Adrenal gland (tissue), 5 donors: ENCODE measurements around the gene PPM1D.

ENCODE experiments used
- POLR2A ChIP-seq, 2 donors: fragments of 450-650 bp; IDR thresholded peaks; one replicate each; pipeline ENCODE4 v1.6.1; 2017; ENCODE audit warnings: antibody characterized with exemption in 2 of 2, mild to moderate bottlenecking in 2 of 2, moderate library complexity in 1 of 2
- TF ChIP-seq, protein P1 (sequence below), 6 experiments: fragments of 450-650 bp in 4 of 6; fragments of 200-600 bp in 2 of 6; sonication (generic) in 1 of 6; IDR thresholded peaks; 1 replicate in 5 of 6; 2 replicates in 1 of 6; pipeline versions ENCODE4 v1.5.1 to v1.8.0; 2016 to 2021; ENCODE audit warnings: antibody characterized with exemption in 6 of 6, mild to moderate bottlenecking in 2 of 6, moderate library complexity in 1 of 6
- donor health status: DM: no; HTN: no; CAD: no.

DNA sequence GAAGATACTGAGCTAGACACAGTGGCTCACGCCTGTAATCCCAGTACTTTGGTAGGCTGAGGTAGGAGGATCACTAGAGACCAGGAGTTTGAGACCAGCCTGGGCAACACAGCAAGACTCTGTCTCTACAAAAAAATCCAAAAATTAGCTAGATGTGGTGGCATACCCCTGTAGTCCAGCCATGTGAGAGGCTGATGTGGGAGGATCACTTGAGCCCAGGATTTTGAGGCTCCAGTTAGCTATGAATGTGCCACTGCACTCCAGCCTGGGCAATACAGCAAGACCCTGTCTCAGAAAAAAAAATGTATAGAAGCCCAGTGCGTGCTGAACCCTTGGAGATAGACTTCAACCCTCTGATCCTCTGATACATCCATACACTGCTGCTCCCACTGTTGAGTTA, 7.2 kb upstream of the PPM1D start:
- TF ChIP-seq, protein P1, sequence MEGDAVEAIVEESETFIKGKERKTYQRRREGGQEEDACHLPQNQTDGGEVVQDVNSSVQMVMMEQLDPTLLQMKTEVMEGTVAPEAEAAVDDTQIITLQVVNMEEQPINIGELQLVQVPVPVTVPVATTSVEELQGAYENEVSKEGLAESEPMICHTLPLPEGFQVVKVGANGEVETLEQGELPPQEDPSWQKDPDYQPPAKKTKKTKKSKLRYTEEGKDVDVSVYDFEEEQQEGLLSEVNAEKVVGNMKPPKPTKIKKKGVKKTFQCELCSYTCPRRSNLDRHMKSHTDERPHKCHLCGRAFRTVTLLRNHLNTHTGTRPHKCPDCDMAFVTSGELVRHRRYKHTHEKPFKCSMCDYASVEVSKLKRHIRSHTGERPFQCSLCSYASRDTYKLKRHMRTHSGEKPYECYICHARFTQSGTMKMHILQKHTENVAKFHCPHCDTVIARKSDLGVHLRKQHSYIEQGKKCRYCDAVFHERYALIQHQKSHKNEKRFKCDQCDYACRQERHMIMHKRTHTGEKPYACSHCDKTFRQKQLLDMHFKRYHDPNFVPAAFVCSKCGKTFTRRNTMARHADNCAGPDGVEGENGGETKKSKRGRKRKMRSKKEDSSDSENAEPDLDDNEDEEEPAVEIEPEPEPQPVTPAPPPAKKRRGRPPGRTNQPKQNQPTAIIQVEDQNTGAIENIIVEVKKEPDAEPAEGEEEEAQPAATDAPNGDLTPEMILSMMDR (IDR thresholded peaks at IDR 0.05), result no peak
- no peak for TF ChIP-seq POLR2A (IDR thresholded peaks at IDR 0.05)
